ENCODE measurements around the gene ZNF773. TPM values are rescaled to one million over a fixed set of nuclear protein-coding genes. Genes with fewer than 3 reads are reported as not detected.
"Not testable (repeated sequence)": the region's sequence is repeated elsewhere in the genome, so short reads cannot be mapped to it uniquely, and the experiment has no call there.

Gene ZNF773
- 6.8 TPM for polyA plus RNA-seq (ENCODE audit: insufficient read length)

DNA sequence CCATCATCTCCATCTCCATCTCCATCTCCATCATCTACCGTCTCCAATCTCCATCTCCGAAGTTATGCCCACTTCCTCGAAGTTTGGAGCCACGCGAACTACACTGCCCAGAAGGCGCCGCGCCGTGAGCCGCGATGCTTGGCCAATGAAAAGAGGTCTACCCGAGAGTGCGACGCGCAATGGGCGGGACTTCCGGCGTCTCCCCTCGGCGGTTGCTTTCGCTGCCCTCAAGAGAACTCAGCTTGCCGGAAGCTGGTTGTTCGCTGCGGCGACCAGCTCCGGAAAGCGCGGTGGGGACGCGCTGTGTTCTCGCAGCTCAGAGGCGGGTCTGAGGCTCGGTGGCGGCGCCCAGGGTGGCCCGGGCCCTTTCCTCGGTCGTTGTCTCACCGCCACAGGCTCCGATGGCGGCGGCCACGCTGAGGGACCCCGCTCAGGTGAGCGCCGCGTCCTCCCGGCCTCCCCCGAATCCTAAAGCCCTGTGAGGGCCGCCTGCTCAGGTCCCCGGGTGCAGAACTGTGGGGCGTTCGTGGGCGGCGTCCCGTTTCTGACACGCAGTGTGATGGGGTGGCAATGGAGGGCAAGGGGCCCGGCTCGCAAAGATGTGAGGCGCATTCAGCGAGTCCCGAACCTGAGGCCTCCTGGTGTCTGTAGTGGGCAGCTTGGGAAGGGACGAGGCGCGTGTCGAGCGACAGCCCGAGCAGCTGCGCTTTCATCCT, at the start of gene ZNF773:
Gene ZNF773, plus strand, starts transcription at position 259 of the 716 bp plus-strand sequence. Its CDS starts 143 bp downstream, at position 402.
- peak; percentile 96 for DNase-seq

DNA sequence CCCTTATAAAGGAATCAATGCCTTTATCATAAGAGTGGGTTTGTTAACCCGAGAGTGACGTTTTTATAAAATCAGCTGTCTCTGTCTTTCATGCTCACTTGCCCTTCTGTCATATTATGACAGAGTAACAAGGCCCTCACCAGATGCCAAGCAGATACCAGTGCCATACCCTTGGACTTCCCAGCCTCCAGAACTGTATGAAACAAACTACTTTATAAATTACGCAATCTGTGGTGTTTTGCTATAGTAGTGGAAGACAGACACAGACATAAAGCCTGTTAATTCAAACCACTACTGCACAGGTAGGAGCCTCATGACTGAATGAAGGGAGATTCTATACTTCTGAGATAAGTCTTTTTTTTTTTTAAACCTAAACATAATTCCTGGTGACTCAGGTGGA, 47.4 kb upstream of the ZNF773 start:
- no peak for DNase-seq

DNA sequence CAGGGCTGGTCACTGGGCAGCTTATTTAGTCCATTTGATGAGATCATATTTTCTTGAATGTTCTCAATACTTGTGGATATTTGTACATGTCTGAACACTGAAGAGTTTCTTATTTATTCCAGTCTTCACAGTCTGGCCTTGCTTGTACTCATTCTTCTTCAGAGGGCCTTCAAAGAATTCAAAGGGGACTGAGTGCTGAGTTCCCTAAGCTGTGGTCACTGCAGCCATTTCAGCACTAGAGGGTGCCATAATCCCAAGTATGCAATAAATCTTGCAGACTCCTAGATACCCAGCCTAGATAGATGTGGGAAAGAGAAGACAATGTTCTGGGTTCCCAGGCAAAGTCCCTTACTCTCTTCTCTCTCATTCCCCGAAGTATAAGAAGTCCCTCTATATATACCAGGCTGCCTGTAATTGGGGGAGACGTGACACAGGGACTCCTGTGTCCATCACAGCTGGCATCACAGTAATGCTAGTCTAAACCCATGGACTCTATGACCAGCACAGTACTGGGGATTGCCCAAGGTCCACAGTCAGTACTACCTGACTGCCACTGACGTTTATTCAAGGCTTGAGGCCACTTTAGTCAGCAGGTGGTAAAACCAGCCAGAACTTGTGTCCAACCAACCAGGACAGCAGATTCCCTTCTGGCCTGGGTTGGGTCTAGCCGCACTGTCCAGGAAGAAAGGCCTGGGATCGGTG, 33.9 kb upstream of the ZNF773 start:
- DNase-seq = no peak

DNA sequence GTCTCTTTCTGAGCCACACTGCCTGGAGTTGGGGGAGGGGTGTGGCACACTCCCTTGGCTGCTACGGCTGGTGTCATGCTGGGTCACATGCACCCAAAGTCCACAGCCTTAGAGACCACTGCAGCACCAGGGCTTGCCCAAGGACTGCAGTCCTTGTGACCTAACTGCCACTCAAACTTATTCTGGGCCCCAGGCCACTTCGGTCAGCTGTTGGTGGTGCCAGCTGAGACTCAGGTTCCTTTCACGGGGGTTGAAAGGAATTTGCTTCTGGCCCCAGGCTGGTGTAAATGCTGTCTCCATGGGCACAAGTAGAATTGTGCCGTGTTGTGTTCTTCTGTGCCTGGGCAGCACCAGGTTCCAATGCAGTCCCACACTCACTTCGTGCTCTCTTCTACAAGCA, 33.2 kb upstream of the ZNF773 start:
- DNase-seq = no peak

DNA sequence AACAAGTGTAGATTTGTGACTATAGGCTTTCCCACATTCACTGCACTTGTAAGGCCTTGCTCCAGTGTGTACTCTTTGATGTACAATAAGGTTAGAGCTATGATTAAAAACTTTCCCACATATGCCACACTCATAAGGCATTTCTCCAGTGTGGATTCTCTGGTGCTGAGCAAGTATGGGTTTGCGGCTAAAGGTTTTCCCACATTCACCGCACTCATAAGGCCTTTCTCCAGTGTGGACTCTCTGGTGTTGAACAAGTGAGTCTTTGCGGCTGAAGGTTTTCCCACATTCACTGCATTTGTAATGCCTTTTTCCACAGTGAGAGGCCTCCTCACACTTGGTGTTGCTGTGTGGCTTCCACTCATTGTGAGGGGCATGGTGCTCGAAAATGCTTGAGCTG, 26.1 kb upstream of the ZNF773 start:
- DNase-seq = no peak

DNA sequence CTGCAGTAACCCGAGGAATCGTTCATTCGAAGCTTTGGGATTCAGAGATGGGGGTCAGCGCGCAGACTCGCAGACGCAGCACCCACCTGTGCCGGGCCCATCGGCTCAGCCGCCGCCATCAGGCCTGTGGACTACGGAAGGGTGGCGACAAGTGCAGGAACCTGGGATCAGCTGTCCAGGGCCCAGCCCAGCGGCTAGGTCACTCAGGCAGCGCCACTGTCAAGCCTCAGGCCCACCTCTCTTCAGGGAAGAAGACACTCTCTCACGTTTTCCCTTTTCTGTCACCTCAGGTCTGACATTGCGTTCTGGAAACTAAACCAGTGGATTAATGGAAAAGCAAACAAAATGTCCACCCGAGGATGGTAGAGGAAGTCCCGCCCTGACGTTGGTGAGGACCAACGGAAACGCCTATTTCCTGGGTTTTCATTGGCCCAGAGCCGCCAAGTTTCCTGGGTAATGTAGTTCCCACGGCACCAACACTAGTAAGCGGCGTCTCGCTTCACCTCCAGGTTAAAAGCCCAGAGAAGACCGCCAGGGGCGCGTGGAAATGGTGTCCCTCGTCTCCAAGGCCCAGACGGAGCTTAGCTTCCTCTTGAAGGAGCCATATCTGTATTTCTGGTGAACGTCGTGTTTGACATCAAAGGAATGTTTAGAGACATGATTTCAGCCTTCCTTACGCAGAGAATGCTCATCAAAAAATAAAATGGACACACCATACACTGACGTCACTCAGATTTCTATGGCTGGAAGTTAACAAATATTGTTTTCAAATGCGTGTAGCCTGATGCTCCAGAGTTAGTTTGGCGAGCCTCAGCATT, 22.3 kb upstream of the ZNF773 start, which contains the start of gene ZNF772:
Gene ZNF772, minus strand, starts transcription at position 376 of the 818 bp plus-strand sequence. Its CDS starts 257 bp downstream, at position 119.
- peak; percentile 92 for DNase-seq

DNA sequence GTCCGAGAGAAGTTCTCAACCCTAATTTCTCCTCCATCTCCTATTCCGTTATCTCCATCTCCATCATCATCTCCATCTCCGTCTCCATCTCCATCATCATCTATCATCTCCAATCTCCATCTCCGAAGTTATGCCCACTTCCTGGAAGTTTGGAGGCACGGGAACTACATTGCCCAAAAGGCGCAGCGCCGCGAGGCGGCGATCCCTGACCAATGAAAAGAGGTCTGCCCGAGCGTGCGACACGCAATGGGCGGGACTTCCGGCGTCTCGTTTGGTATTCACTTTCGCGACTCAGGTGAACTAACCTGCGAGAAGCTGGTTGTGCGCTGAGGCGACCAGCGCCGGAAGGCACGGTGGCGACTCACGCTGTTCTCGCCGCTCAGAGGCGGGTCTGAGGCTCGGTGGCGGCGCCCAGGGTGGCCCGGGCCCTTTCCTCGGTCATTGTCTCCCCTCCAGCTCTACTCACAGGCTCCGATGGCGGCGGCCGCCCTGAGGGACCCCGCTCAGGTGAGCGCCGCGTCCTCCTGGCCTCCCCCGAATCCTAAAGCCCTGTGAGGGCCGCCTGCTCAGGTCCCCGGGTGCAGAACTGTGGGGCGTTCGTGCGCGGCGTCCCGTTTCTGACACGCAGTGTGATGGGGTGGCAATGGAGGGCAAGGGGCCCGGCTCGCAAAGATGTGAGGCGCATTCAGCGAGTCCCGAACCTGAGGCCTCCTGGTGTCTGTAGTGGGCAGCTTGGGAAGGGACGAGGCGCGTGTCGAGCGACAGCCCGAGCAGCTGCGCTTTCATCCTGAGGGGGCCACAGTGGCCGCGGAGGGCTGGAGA, 12.1 kb upstream of the ZNF773 start, which contains the start of gene ZNF419:
Gene ZNF419, plus strand, starts transcription at position 274 of the 822 bp plus-strand sequence. Its CDS starts 201 bp downstream, at position 475.
- peak; percentile 93 for DNase-seq

DNA sequence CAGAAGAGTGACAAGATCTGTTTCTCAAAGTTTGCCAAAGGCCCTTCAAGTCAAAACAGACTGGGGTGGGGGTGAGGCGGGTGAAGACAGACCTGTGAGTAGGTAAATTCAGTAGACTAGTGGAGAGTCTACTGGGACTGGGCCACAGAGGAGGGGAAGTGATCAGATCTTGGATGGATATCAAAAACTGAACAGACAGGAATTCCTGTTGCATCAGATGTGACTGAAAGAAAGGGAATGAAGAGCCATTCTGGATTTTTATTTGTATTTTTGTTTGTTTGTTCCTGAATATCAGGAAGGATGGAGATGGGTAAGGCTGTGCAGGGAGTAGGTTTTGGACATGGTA, 11.5 kb upstream of the ZNF773 start:
- not testable (repeated sequence) for DNase-seq

DNA sequence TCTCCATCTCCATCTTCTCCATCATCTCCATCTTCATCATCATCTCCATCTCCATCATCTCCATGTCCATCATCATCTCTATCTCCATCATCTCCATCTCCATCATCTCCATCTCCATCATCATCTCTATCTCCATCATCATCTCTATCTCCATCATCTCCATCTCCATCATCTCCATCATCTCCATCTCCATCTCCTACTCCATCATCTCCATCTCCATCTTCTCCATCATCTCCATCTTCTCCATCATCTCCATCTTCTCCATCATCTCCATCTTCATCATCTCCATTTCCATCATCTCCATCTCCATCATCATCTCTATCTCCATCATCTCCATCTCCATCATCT, 432 bp upstream of the ZNF773 start:
- DNase-seq = not testable (repeated sequence)

DNA sequence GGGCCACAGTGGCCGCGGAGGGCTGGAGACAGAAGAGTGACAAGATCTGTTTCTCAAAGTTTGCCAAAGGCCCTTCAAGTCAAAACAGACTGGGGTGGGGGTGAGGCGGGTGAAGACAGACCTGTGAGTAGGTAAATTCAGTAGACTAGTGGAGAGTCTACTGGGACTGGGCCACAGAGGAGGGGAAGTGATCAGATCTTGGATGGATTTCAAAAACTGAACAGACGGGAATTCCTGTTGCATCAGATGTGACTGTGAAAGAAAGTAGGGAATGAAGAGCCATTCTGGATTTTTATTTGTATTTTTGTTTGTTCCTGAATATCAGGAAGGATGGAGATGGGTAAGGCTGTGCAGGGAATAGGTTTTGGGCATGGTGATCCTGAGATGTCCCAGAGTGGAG, 662 bp downstream of the ZNF773 start:
- DNase-seq = not testable (repeated sequence)

DNA sequence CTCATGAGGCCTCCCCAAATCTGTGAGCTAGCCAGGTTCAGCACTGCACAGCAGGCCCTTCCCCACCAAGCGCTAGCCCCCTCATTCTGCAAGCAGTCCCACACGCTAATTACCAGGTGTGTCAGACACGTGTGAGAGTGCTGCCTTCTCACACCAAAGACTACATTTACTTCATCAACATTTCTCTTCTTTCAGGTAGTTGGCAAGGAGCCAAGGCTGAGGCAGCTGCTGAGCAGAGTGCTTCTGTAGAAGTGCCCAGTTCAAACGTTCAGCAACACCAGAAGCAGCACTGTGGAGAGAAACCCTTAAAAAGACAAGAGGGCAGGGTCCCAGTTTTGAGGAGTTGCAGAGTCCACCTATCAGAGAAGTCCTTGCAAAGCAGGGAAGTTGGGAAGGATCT, 6.4 kb downstream of the ZNF773 start:
- DNase-seq = no peak

DNA sequence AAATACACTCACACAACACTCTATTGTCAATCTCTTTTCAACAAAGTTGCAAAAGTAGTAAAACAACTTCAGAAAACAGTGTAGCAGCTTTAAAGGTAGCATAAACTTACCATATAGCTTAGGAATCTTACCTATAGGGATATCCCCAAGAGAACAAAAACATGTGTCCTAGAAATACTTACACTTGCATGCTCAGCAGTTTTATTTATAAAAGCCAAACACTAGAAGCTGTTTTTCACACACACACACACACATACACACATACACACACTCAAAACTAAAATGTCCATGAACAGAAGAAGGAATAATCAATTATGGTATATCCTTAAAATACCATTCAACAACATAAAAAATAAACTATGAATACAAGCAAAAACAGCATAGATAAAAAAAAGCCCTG, 11.7 kb downstream of the ZNF773 start:
- no peak for DNase-seq

DNA sequence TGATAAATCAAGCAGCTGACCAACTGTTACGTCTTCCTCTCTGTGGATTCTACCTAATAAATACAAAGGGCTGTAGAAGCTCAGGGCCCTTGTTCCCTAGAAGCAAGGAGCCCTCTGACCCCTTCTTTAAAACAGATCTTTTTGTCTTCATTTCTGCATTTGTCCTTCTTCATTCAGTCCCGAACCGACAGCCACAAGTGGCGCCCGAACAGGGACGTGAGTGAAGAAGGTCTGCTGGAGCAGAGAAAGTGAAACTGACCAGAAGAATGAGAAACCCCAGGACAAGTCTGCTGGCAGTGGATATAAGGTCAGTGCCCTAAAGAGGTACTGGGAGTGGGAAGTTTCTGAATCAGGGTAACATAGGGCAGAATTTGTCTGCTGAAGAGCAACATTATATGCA, 13.1 kb downstream of the ZNF773 start:
- DNase-seq = no peak

DNA sequence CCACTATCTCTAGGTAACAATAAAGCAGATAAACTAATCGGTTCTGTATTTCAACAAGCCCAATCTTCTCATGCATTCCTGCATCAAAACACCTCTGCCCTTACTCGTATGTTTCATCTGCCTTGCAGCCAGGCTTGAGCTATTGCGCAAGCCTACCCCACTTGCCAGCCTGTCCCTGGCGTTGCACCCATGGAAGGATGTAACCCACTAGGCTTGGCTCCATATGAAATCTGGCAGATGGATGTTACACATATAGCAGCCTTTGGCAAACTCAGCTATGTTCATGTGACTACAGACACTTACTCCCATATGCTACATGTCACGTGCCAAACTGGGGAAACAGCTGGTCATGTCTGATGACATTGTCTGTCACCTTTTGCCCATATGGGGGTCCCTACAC, 15.5 kb downstream of the ZNF773 start:
- DNase-seq = no peak

DNA sequence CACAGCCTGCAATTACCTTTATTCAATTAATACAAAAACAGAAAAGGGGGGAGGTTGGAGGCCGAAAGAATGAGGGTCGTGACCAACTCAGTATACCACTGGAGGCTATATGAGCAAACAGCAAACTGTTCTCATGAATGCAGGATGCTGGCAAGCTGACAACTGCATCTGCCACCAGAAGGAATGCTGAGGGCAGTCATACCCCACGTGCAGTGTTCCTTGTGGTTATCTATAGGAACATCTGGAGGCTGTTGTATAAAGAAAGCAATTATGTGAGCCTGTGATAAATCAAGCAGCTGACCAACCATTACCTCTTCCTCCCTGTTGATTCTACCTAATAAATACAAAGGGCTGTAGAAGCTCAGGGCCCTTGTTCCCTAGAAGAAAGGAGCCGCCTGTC, 18.3 kb downstream of the ZNF773 start:
- not testable (repeated sequence) for DNase-seq

DNA sequence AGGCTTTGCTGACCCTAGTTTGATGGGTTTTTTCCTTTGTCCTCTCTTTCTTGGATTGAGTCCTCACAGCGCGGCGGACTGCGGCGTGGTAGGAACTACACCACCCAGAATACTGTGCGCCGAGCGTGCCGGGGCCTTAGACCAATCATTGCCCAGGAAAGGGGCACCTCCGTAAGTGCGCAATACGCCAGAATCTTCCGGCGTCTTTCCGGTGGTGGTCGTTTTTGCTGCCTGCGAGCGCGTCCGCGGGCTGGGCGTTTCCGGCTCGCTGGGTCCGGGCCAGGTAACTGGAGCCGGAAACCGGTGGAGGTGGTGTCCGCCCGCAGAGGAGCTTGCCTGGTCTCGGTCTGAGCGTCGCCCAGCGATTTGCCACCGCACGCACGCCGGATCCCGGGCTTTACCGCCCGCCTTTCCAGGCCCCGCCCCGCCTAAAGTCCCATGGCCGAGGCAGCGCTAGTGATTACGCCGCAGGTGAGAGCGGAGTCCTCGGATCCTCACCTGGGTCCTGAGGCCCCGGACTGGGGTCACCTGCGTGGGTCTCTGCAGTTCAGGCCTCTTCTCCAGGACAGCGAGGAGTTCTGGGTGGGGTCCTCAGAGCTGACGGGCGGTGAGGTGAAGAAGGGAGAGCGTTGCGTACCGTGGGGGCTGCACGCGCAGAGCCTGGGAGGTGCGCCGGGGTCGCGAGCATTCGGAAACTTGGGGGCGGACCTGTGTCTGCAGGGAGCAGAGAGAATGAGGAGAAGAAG, 27.6 kb downstream of the ZNF773 start, which contains the start of gene ZNF549:
Gene ZNF549, plus strand, starts transcription at position 221 of the 746 bp plus-strand sequence. Its CDS starts 218 bp downstream, at position 439.
- peak; percentile 90 for DNase-seq

DNA sequence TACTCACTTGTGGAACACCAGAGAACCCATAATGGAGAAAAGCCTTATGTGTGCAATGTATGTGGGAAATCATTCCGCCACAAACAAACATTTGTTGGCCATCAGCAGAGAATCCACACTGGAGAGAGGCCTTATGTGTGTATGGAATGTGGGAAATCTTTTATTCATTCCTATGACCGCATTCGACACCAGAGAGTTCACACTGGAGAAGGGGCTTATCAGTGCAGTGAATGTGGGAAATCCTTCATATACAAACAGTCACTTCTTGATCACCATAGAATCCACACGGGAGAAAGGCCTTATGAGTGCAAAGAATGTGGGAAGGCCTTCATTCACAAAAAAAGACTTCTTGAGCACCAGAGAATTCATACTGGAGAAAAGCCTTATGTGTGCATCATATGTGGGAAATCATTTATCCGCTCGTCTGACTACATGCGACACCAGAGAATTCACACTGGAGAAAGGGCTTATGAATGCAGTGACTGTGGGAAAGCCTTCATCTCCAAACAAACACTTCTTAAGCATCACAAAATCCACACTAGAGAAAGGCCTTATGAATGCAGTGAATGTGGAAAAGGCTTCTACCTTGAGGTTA, 38.3 kb downstream of the ZNF773 start:
- no peak for DNase-seq

DNA sequence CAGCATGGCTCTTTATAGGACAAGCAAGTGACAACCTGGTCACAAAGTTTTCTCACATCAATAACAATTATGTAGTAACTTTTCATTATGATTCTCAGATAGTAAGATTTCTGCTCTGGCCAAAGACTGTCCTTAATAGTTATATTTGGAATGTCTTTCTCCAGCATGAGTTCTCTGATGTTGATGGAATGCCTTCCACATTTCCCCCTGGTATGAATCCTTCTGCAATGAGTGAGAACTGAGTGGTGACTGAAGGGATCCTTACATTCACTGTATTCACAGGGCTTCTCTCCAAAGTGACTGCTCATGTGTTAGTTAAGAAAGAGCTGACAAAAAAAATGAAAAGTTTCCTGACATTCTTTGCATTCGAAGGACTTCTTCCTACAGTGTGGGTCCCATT, 46.8 kb downstream of the ZNF773 start:
- DNase-seq = no peak

DNA sequence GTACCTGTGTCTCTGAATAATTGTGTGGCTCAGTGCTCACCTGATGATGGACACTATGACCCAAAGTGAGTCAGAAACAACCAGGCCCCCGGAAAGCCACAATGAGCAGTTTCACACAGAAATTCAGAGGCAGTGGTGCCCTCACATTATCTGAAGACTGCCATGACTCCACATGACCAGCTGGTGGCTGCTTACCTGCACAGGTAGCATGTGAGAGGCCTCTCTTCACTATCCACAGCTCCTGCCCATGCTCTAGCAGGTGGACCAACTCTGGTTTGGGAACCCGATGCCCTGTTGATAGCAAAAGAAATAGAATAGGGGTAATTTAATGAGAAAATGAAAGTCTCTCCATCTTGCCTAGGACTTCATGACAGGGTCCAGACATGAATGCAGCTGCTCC, 52.7 kb downstream of the ZNF773 start:
- no peak for DNase-seq

DNA sequence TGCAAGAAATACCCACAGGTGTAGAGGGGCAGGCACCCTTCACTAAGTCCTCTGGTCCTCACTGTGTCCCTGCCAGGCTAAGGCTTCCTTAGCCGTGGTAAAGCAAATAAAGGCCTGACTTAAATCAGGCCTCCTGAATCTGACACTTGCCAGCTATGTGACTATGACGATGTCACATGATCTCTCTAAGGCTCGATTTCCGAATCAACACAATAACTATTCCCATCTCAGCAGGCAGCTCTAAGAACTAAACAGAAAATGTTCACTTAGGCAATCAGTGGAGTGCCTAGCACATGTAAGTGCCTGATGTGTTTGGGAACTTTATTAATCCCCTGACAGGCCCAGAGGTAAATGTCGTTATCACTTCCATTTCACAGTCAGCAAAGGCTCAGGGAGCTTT, 57.9 kb downstream of the ZNF773 start:
- no peak for DNase-seq
